Psoas muscle (tissue), 8 donors: ENCODE data around the gene NFS1. TPM values are rescaled to one million over a fixed set of nuclear protein-coding genes. Genes with fewer than 3 reads are reported as not detected.

Source experiments
- ATAC-seq, 4 donors: fragments of 200-7000 bp; cut with Tn5 transposase; one replicate each; pipeline ENCODE4 v1.9.1; 2020; ENCODE audit warnings: moderate library complexity in 3 of 4, mild to moderate bottlenecking in 2 of 4
- DNase-seq, 2 donors: peaks; one replicate each; pipeline ENCODE4 v3.0.0-alpha.2; 2020
- H3K27ac ChIP-seq: fragments of 200-600 bp; one replicate; pipeline ENCODE4 v1.8.0; 2022
- H3K27me3 ChIP-seq, 3 donors: fragments of 200-600 bp in 1 of 3; one replicate each; pipeline versions ENCODE4 v1.6.1 to v1.8.0; 2013 to 2022; ENCODE audit warnings: low read length in 2 of 3, mild to moderate bottlenecking in 2 of 3, moderate library complexity in 1 of 3; ENCODE audit not compliant: insufficient read depth in 3 of 3
- H3K36me3 ChIP-seq, 2 donors: fragments of 200-600 bp in 1 of 2; one replicate each; pipeline versions ENCODE4 v1.6.1 to v1.8.0; 2013 to 2022; ENCODE audit warnings: low read depth in 1 of 2, mild to moderate bottlenecking in 1 of 2, moderate library complexity in 1 of 2; ENCODE audit not compliant: insufficient read depth in 1 of 2
- H3K4me1 ChIP-seq: fragments of 200-600 bp; one replicate; pipeline ENCODE4 v1.8.0; 2022
- H3K4me3 ChIP-seq: fragments of 200-600 bp; one replicate; pipeline ENCODE4 v1.8.0; 2022; ENCODE audit warnings: mild to moderate bottlenecking
- H3K9me3 ChIP-seq: fragments of 200-600 bp; one replicate; pipeline ENCODE4 v1.8.0; 2022
- CTCF ChIP-seq: fragments of 200-600 bp; IDR thresholded peaks from one replicate; pipeline ENCODE4 v1.8.0; 2022; ENCODE audit warnings: antibody characterized with exemption
- WGBS, 3 donors: extraction: QIAGEN DNeasy Blood & Tissue Kit; methylation state at CpG; one replicate each; pipeline versions ENCODE4 v1.1.6 to v1.1.7; 2013; 5-methylcytosine and 5-hydroxymethylcytosine counted together
- intact Hi-C, 2 donors: fragments of 100-400 bp; cut with DNase I; formaldehyde crosslinking; loops; one replicate each; pipeline versions ENCODE4 v1.11.0 to v1.14.2; 2022
- polyA plus RNA-seq, 3 donors: library from polyadenylated mRNA; stranded (reverse); fragments of 200-250 nt; gene quantifications; one replicate each; pipeline ENCODE4 v1.2.3, GENCODE V29; 2013
- total RNA-seq, 4 donors: library from RNA; stranded (reverse); fragmentation: NEBNext Ultra II Directional in 2 of 4; extraction: Animal tissue kit (Norgen Biotek cat#: 25700) in 2 of 4; gene quantifications; one replicate each; pipeline versions ENCODE4 v1.2.1 to v1.2.4, GENCODE V29; 2021 to 2023
- donor health status: healthy with polysubstance abuse.
- donor health status: DM: no; HTN: no; CAD: no; lungs with moderate emphysema.
- donor health status: Bipolar disorder and iron deficiency.
- donor health status: healthy.
- donor health status: DM: yes; HTN: yes; CAD: no.
- donor health status: DM: no; HTN: no; CAD: no.
- donor health status: DM: no; HTN: no; CAD: no.
- donor health status: DM: yes; HTN: yes; CAD: no.

NFS1 gene
- total and polyA plus RNA-seq, 7 donors, result 19.8 to 45.0 (median 35.2) TPM

- DNase-seq (no peak), ATAC-seq (no peak)
- no peak for TF ChIP-seq CTCF
- Histone ChIP-seq H3K27ac (peak overlapping the region; percentile 24), H3K36me3 (peaks cover 6 to 68% of the 10 kb centered on the region in 2 donors), H3K4me1 (peaks cover 37% of the 10 kb centered on the region), H3K4me3 (no peak overlapping the region), H3K27me3 (no peaks in the 10 kb centered on the region), H3K9me3 (no peaks in the 10 kb centered on the region)
- WGBS, 3 donors, result 42 to 62% (median 48%) methylated on average over 12 of the region's 12 CpGs
- intact Hi-C loops, result loop anchor here in 1 of 2 donors (5.0 kb wide), 1 partner anchor 35 kb away; no protein-coding TSS in a partner anchor
These were observed 3.1 kb upstream of the NFS1 start for GRCh38 chr20:35702051-35702823.

DNA sequence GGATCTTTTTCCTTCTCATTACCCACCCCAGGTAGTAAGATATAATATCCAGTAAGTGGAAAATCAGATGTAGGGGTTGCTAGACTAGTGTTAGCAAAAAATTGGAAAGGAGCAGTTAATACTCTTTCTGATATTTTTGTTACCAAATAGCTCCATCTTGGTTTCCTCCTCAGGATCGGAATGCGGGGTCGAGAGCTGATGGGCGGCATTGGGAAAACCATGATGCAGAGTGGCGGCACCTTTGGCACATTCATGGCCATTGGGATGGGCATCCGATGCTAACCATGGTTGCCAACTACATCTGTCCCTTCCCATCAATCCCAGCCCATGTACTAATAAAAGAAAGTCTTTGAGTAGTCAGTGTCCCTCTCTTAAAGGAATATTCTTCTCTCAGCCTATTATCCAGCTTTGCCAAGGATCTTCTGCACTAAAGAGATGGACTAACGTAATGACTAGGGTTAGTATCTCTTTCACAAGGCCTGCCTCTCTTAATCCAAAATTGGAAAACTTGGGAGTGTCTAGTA lies 1.5 kb upstream of the NFS1 start:
- TF ChIP-seq CTCF, result no peak
- WGBS, 3 donors, result 54 to 79% (median 57%) methylated on average over 7 of the region's 7 CpGs
- Histone ChIP-seq H3K27ac (peak overlapping the region; percentile 95), H3K36me3 (peaks cover 6 to 65% of the 10 kb centered on the region in 2 donors), H3K9me3 (no peaks in the 10 kb centered on the region), H3K4me3 (peak overlapping the region; percentile 94), H3K4me1 (peaks cover 37% of the 10 kb centered on the region), H3K27me3 (no peaks in the 10 kb centered on the region)
- DNase-seq, result no peak
- ATAC-seq, result peak in 2 of 4 donors; percentile 19 to 25
- intact Hi-C loops, result loop anchor here in 1 of 2 donors (5.0 kb wide), 1 partner anchor 37 kb away; no protein-coding TSS in a partner anchor

GRCh38 chr20:35699957-35700624 lies 939 bp upstream of the NFS1 start:
- Histone ChIP-seq H3K27me3 (no peaks in the 10 kb centered on the region), H3K4me1 (peaks cover 37% of the 10 kb centered on the region), H3K36me3 (peaks cover 6 to 65% of the 10 kb centered on the region in 2 donors), H3K4me3 (peak overlapping the region; percentile 94), H3K27ac (peak overlapping the region; percentile 95), H3K9me3 (no peaks in the 10 kb centered on the region)
- intact Hi-C loops, result loop anchor here (5.0 to 10.0 kb wide), 2 partner anchors 37 to 95 kb away; no protein-coding TSS in a partner anchor
- DNase-seq (no peak), ATAC-seq (peak in 1 of 4 donors; percentile 0)
- TF ChIP-seq CTCF, result no peak
- WGBS, 3 donors, result 19% methylated on average over 6 of the region's 6 CpGs

DNA sequence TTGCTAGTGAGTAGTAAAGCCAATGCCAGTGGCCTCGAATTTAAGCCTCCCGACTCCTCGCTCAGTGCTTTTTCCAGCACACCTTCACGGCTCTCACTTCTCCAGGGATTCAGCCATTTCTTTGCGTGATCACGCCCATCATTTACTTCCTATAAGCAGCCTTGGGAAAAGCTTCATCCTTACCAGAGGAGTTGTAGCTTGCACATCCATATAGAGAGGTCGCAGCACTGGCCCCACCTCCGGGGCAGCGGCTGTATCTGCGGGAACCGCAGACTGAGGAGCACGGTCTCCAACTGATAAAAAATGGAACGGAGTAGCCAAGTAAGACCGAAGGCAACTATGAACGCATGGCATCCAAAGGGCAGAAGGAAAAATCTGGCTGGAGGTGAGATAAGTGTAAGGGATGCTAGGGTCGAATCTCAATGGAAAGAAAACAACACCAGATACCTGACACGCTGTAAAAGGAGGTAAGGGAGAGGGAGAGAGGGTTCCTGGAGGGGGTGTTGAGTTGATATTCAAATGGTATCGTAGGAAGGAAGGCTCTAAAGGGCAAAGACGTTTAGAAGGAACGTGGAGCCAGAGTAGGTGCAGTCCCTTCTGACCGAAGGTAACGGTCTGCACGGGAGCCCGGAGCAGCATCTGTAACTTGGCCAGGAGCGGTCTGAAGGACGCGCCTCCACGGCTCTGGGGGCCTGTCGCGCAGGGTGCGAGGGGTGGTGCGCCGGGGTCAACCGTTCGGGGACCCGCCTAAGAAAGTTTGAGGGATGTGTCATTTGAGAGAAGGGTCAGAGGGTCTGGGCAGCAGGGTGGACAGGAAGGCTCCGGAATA lies 640 bp downstream of the NFS1 start:
- H3K27ac ChIP-seq, result peak overlapping the region; percentile 95
- WGBS, 3 donors, result 5% methylated on average over 37 of the region's 37 CpGs
- intact Hi-C loops, result loop anchor here in 1 of 2 donors (10.0 kb wide), 1 partner anchor 94 kb away; no protein-coding TSS in a partner anchor

More for the DNA sequence above, 640 bp downstream of the NFS1 start:
- Histone ChIP-seq H3K9me3 (no peaks in the 10 kb centered on the region), H3K4me1 (peaks cover 33% of the 10 kb centered on the region), H3K4me3 (peak overlapping the region; percentile 94), H3K27me3 (no peaks in the 10 kb centered on the region), H3K36me3 (peaks cover 8 to 65% of the 10 kb centered on the region in 2 donors)
- ATAC-seq (peak; percentile 33 to 48 (median 44)), DNase-seq (no peak)
- TF ChIP-seq CTCF, result no peak
